VCaP (cell line): Measurements from ENCODE around the gene LRRC15.

ENCODE experiments used
- H3K27ac ChIP-seq: fragments of 450-650 bp; 2 replicates; pipeline ENCODE4 v1.5.1; 2017
- TF ChIP-seq, protein P1 (sequence below): fragments of 450-650 bp; conservative IDR thresholded peaks from 2 replicates; pipeline ENCODE4 v1.5.1; 2017; ENCODE audit warnings: mild to moderate bottlenecking, moderate library complexity

The LRRC15 gene

DNA sequence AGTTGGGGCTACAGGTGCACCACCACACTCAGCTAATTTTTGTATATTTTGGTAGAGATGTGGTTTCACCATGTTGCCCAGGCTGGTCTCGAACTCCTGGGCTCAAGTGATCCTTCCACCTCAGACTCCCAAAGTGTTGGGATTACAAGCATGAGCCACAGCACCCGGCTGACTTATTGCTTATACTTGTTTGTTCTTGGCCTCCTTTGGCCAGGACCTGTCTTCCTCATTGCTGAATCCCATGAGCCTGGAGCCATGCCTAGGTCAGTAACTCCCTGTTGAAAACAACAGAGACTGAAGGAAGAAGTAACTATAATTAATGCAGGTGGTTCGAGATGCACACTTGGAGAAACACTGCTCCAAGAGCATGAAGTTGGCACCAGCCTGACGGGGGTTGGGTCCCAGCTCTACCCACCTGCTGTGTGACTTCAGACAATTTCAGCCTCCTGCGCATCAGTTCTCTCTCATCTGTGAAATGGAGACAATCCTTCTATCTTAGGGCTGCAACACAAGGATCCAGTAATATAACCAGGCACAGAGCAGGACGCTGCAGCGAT is 57.3 kb downstream of the LRRC15 start:
- TF ChIP-seq, protein P1, sequence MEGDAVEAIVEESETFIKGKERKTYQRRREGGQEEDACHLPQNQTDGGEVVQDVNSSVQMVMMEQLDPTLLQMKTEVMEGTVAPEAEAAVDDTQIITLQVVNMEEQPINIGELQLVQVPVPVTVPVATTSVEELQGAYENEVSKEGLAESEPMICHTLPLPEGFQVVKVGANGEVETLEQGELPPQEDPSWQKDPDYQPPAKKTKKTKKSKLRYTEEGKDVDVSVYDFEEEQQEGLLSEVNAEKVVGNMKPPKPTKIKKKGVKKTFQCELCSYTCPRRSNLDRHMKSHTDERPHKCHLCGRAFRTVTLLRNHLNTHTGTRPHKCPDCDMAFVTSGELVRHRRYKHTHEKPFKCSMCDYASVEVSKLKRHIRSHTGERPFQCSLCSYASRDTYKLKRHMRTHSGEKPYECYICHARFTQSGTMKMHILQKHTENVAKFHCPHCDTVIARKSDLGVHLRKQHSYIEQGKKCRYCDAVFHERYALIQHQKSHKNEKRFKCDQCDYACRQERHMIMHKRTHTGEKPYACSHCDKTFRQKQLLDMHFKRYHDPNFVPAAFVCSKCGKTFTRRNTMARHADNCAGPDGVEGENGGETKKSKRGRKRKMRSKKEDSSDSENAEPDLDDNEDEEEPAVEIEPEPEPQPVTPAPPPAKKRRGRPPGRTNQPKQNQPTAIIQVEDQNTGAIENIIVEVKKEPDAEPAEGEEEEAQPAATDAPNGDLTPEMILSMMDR: no peak
- H3K27ac ChIP-seq: peak overlapping the region; percentile 65

DNA sequence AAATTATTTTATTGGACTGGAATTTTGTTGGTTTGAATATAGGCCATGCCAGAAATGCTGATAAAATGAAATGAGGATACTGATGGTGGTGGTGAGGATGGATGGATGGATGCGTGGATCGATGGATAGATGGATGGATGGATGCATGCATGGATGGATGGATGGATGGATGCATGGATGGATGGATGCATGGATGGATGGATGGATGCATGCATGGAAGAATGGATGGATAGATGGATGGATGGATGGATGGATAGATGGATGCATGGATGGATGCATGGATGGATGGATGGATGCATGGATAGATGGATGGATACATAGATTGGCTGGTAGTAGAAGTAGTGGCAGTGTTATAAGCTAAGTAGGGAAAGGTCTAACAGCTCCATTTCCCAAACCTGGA is 58.5 kb downstream of the LRRC15 start:
- H3K27ac ChIP-seq: no peak overlapping the region
- TF ChIP-seq, protein P1: no peak

DNA sequence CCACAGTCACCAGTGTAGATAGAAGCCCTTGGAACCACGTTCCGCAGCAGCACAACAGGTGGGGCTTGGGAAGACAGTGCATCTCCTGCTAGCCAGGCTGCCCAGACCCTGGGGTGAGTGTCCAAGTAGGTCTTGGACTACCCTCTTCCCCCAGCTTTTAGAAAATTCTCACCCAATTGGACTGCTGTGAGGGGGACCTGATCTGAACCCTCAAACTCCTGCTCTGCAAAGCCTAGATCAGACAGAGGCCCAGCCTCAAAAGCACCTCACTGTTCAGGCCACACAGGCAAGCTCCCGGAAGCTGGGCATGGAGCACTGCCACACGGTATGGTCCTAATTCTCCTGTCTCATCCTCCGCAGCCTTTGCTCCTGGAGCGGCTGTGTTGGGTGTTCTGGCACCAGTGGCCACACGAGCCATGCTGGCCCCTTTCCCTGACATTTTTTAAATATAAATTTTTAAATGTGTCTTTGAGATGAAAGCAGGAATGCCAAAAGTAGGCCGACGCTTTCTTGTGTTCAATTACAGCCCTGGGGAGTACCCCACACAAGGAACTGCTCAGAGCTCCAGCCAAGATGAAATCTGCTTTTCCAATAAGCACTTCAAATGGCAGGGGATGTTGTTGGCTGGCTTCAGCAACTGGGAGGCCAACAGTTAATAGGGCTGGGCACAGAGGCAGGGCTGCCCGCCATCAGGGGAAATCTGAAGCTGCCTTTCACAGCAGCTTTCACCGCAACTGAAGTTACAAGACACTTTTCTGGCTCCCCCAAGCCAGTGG is 59.3 kb downstream of the LRRC15 start:
- no peak overlapping the region for H3K27ac ChIP-seq
- TF ChIP-seq, protein P1: no peak

DNA sequence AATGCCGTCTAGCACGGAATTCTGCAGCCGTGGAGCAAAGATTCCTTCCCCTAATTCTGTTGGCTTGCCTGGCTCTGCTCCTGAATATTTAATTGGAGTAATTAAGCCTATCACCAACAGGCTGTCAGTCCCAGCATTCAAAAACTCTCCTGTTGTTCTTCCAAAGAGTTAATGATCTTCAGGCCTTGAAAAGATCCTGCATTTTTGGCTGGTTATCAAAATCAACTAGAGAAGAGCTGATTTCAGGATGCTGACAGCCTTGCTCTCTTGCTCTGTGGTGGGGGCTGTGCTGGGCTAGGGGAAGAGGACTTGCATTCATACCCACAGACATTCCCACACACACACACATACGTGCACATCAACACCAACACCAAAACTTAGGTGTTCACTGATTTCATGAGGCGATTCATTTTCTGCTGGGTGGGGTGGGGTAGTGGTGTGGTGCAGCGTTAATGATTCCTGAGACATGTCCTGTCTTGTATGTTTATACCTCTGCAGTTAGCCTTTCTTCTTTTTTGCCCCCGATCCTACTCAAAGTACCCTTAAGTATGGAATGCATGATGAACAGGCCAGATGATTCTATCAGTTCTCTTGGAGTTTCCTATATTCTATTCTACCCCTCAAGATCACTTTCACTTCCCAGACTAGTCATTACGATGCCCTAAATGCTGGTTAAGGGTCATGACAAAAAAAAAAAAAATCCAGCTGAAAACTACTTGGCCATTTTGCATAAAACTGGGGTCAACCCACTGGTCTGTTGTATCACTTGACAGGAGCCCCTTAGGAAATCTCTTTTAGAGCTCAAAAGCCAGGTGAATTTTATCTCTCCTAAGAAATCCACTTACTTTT is 60.7 kb downstream of the LRRC15 start:
- peak overlapping the region; percentile 37 for H3K27ac ChIP-seq
- TF ChIP-seq, protein P1: no peak

DNA sequence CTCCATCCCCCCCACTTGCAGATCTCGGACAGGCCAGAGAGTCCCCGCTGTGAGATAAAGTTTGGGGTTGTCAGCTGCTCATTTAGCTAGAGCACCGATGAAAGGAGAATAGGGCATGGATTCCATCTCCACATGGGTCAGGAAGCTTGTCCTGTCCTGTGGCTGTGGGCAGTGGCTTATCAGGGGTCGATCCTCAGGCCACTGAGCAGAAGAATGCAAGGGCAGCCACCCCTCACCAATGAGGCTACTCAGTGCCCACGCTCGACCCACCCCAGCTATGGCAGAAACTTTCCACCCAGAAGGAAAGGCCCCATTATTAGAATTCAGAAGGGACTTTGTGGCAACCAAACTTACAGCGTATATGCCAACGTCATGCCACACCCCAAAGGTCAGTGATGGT is 61.7 kb downstream of the LRRC15 start:
- TF ChIP-seq, protein P1: no peak
- H3K27ac ChIP-seq: peak overlapping the region; percentile 37

DNA sequence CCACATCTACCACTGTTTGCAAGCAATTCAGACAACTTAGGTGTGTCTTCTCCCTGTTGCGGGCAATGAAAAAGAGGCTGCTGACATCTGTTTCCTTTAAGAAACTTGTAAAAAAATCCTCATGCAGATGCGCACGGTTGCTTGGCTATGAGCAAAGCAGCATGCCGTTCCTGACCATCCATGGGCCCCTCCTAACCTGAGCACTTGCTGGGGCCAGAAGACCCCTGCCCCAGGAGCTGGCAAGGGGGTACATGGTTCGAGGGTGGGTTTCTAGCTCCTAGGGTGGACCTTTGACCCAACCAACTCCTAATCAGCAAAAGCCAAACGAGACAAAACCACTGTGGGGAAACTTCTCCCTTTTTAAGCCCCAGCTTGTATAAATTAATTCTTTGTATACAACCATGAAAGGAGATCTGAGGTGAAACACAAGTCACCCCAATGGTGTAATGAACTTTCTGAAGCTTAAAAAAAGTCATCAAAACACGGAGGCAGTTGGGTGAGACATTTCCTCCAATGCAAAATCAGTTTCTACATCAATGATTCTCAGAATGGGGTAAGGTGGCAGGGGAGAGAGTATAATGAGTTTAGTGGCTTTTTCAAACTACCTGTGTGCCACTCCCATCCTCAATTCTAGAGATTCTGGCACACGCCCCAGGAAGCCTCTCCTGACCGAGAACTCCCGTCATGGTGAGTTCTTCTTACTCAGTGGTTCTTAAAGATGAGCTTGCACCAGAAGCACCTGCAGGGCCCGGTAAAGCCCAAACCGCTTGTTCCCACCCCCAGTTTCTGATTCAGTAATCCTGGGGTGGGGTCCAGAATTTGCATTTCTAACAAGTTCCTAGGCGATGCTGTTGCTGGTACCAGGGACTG is 62.5 kb downstream of the LRRC15 start:
- no peak overlapping the region for H3K27ac ChIP-seq
- TF ChIP-seq, protein P1: no peak
